HG03135 (cell line): Measurements from ENCODE around the gene TANGO6.

ENCODE experiments used
- ATAC-seq: cut with Tn5 transposase; IDR thresholded peaks from one replicate; pipeline ENCODE4 v1.9.1; 2021; ENCODE audit warnings: mild to moderate bottlenecking, moderate library complexity; ENCODE audit not compliant: unreplicated experiment

Gene TANGO6

GRCh38 chr16:68843482-68844210 lies at the start of gene TANGO6:
Gene TANGO6 (plus strand): TSS chr16:68843531. CDS start chr16:68843618, 87 bp downstream.
- peak; percentile 86 for ATAC-seq

DNA sequence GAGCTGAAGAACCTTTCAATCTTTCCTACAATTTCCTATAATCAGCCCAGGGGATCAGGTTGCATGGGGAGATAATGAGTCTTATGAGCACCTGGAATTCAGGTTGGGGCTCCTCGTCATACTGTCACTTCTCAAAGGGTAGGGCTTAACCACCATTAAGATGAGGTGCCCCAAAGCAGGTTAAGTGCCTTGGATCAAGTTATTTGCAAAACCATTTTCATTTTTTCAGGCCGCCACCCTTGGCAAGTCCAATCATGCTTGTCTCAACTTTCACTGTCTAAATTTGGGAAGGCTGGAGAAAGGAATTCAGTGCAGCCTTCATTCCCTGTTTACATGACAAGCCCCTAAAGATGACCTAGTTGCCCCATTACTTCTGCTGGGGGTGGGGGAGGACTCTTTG lies 44.9 kb upstream of the TANGO6 start:
- ATAC-seq, result no peak

GRCh38 chr16:68800257-68800875 lies 43.0 kb upstream of the TANGO6 start:
- ATAC-seq, result no peak

GRCh38 chr16:68802190-68802589 lies 41.1 kb upstream of the TANGO6 start:
- no peak for ATAC-seq

DNA sequence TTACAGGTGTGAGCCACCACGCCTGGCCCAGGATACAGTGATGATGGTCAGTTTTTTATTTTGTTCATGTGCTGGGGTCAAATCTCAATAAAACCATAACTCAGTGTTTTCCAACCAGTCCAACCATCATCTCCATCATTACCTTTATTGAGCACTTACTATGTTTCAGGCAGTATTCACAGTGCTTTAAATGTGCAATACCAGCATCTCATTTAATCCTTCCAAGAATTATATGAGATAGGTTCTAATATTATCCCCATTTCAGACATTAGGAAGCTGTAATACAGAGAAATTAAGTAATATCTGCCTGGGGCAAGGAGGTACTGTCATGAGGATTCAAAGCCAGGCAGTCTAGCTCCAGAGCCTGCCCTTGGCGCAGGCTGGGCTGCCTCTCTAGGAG lies 36.9 kb upstream of the TANGO6 start:
- ATAC-seq, result no peak

DNA sequence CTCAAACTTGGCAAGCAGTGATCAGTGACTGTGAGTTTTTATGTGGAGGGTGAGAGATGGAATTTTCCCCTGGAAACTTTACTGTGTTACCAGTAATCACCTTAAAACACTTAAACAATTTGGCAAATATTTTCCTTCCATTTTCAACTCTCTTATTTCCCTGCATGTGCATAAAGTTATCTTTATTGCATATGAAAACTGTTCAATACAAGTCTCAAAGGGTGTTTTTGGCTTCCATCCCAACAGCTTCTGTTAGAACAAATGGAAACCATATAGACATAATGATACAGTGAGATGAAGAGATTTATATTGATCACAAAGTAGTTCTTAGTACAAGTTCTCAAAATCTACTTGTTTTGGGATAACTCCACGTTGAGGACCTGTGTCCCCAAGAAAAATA lies 36.4 kb upstream of the TANGO6 start:
- ATAC-seq, result no peak

DNA sequence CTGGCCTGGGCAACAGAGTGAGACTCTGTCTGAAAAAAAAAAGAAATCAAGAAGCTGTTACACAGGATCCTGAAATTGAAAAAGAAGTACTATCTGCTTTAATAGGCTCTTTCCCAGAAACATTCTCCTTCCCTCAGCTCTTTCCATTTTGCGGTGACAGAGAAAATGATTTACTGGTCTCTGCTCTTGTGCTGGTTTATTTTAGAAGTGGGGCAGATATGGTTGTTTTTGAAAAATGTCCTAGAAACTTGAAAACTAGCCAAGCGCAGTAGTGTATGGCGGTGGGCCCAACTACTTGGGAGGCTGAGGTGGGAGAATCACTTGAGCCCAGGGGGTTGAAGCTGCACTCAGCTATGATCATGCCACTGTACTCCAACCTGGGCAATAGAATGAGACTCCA lies 28.8 kb upstream of the TANGO6 start:
- ATAC-seq, result no peak

DNA sequence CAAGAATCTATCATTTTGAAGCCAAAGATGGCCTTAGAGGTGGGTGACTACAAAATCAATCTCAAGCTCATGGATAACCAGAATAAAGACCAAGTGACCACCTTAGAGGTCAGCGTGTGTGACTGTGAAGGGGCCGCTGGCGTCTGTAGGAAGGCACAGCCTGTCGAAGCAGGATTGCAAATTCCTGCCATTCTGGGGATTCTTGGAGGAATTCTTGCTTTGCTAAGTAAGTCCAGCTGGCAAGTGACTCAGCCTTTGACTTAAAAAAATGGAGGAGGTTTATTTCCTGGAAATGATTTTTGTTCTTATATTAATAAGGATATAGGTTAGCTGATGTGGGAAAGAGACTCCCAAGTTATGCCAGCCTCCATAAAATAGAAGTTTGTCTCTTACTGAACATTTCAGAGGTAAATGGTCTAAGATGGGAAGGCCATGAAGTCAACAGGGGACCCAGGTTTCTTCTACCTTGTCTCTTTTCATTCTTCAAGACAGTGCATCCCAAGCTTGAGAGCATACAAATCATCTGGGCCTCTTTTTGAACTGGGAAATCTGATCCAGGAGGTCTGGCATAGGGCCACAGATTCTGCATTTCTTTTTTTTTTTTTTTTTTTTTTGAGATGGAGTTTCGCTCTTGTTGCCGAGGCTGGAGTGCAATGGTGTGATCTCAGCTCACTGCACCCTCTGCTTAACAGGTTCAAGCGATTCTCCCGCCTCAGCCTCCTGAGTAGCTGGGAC lies 19.8 kb upstream of the TANGO6 start:
- ATAC-seq, result no peak

- no peak for ATAC-seq
These were observed 17.9 kb upstream of the TANGO6 start for GRCh38 chr16:68825427-68825826.

GRCh38 chr16:68826652-68827051 lies 16.7 kb upstream of the TANGO6 start:
- no peak for ATAC-seq

DNA sequence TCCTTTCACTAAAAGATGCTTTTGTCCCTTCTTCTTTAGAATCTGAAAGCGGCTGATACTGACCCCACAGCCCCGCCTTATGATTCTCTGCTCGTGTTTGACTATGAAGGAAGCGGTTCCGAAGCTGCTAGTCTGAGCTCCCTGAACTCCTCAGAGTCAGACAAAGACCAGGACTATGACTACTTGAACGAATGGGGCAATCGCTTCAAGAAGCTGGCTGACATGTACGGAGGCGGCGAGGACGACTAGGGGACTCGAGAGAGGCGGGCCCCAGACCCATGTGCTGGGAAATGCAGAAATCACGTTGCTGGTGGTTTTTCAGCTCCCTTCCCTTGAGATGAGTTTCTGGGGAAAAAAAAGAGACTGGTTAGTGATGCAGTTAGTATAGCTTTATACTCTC lies 10.1 kb upstream of the TANGO6 start:
- no peak for ATAC-seq

DNA sequence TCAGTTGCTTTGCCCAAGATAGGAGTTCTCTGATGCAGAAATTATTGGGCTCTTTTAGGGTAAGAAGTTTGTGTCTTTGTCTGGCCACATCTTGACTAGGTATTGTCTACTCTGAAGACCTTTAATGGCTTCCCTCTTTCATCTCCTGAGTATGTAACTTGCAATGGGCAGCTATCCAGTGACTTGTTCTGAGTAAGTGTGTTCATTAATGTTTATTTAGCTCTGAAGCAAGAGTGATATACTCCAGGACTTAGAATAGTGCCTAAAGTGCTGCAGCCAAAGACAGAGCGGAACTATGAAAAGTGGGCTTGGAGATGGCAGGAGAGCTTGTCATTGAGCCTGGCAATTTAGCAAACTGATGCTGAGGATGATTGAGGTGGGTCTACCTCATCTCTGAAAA lies 8.8 kb upstream of the TANGO6 start:
- no peak for ATAC-seq

- no peak for ATAC-seq
These were observed 7.4 kb upstream of the TANGO6 start for GRCh38 chr16:68835970-68836369.

GRCh38 chr16:68839831-68840230 lies 3.5 kb upstream of the TANGO6 start:
- ATAC-seq, result no peak

GRCh38 chr16:68842964-68843481 lies 308 bp upstream of the TANGO6 start:
- ATAC-seq, result peak; percentile 8

- ATAC-seq, result no peak
These were observed 857 bp downstream of the TANGO6 start for GRCh38 chr16:68844211-68844564.

DNA sequence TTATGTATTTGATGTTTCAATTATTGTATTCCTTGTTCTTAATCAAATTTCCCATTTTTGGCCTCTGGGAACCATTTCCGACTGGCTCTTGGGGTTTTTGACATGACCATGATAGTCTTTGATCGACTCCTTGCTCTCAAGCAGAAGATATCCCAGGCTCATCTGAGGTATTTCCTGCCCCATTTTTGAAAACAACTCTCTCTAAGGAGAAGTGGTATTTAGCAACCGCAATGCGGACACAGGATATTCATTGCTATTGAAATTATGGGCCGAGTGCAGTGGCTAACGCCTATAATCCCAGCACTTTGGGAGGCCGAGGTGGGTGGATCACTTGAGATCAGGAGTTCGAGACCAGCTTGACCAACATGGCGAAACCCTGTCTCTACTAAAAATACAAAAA lies 5.5 kb downstream of the TANGO6 start:
- ATAC-seq, result no peak

GRCh38 chr16:68850481-68850880 lies 7.2 kb downstream of the TANGO6 start:
- no peak for ATAC-seq

GRCh38 chr16:68851601-68852000 lies 8.3 kb downstream of the TANGO6 start:
- no peak for ATAC-seq

DNA sequence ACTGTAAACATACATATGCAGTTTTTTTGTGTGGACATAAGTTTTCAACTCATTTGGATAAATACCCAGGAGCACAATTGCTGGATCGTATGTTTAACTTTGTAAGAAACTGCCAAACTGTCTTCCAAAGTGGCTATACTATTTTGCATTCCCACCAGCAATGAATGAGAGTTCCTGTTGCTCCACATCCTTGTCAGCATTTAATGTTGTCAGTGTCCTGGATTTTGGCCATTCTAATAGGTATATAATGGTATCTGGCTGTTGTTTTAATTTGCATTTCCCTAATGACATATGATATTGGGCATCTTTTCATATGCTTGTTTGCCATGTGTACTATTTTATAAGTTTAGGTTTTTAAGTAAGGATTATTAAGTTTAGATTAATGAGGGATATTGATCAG lies 14.1 kb downstream of the TANGO6 start:
- no peak for ATAC-seq

GRCh38 chr16:68859828-68860227 lies 16.5 kb downstream of the TANGO6 start:
- ATAC-seq, result no peak
